Esophagus squamous epithelium (tissue), 4 donors: ENCODE results near the gene COMMD4.

ENCODE experiments used
- CTCF ChIP-seq, 6 experiments: fragments of 450-650 bp in 4 of 6; fragments of 200-600 bp in 2 of 6; sonication (generic) in 2 of 6; IDR thresholded peaks; one replicate each; pipeline ENCODE4 v1.5.1; 2016 to 2019; ENCODE audit warnings: antibody characterized with exemption in 6 of 6, mild to moderate bottlenecking in 4 of 6, moderate library complexity in 4 of 6
- POLR2A ChIP-seq, 4 donors: fragments of 450-650 bp; IDR thresholded peaks; one replicate each; pipeline ENCODE4 v1.6.1; 2017; ENCODE audit warnings: antibody characterized with exemption in 4 of 4, mild to moderate bottlenecking in 4 of 4, moderate library complexity in 3 of 4

- TF ChIP-seq POLR2A (IDR thresholded peaks at IDR 0.05) (no peak), CTCF (IDR thresholded peaks at IDR 0.05) (no peak)
Observed at GRCh38 chr15:75371901-75372688, 36.2 kb downstream of the COMMD4 start.
